Pons (tissue), 1 donor: ENCODE data around the gene ABHD11.

Experiments
- DNase-seq: peaks from one replicate; pipeline ENCODE4 v3.0.0-alpha.2; 2016; ENCODE audit warnings: low spot score

Gene ABHD11

GRCh38 chr7:73700581-73701134 lies 37.9 kb downstream of the ABHD11 start:
- DNase-seq: no peak

DNA sequence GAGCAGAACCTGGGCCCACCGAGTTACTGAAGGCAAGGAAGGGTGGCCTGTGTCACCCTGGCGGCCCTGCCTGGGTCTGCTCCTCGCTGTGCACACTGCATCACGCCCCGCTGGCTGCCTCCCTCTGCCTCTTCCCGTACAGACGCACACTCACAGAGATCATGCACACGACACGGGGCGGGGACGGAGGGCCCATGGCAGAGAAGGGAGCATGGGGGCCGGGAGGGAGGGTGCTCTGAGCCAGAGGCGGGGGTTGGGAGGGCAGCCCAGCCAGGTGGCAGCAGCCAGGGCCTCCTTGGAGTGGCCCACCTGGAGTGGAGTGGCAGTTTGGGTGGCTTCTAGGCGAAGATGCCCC lies 38.6 kb downstream of the ABHD11 start:
- DNase-seq: no peak

GRCh38 chr7:73699370-73700068 lies 39.1 kb downstream of the ABHD11 start:
- no peak for DNase-seq

DNA sequence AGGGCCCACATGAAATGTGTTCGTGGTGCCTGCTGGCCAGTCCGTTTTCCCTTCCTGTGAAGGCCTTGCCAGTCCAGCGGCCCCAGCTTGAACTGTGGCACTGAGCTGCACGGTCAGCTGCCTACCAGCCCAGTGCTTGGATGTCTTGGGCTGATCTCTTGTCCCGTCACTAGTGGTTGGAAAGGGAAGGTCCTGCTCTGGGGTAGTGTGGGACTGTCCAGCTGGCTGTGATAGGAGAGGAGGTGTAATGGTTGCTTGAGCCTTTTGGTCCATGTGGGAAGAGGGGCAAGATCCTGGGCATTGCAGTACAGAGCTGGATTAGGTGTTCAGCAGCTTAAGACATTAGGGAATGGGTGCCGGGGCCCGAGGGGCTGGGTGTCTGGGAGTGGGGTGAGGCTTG lies 40.2 kb downstream of the ABHD11 start:
- no peak for DNase-seq

- DNase-seq: no peak
These were observed 42.2 kb downstream of the ABHD11 start for GRCh38 chr7:73696372-73696771.

GRCh38 chr7:73690646-73691045 lies 48.0 kb downstream of the ABHD11 start:
- DNase-seq: no peak

GRCh38 chr7:73688288-73688687 lies 50.3 kb downstream of the ABHD11 start:
- no peak for DNase-seq
